GM21367 (cell line): ENCODE data around the gene EEF1A2.

Experiments
- ATAC-seq: cut with Tn5 transposase; IDR thresholded peaks from one replicate; pipeline ENCODE4 v1.9.1; 2021; ENCODE audit not compliant: unreplicated experiment

Gene EEF1A2

DNA sequence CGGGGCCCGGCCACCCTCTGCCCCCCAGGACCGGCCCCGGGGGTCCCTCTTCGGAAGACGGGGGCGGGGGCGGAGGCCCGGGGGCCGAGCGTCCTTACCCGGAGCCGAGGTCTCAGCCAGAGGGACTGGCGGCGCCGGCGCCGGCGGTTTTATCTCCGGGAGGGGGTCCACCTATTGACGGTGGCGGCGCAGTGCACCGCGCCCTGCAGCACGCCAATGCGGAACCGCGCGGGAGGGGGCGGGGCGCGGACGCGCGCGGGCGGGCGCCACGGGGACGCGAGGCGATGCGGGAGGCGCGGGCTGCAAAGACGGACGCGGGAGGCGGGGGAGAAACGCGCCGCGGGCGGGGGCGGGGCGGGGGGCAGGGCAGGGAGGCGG, at the start of gene EEF1A2:
Gene EEF1A2 (minus strand): TSS at position 124 of the 378 bp plus-strand sequence. CDS start 1,320 bp downstream, outside the sequence.
- ATAC-seq: no peak

- no peak for ATAC-seq
Observed at GRCh38 chr20:63548542-63548941, 49.7 kb upstream of the EEF1A2 start.

- no peak for ATAC-seq
Observed at GRCh38 chr20:63547725-63548480, 49.0 kb upstream of the EEF1A2 start, which contains the start of gene SRMS. TSS of gene SRMS (minus strand) at chr20:63547749. CDS start at chr20:63547463, 286 bp downstream.

- ATAC-seq: no peak
Observed at GRCh38 chr20:63546956-63547724, 48.3 kb upstream of the EEF1A2 start.

DNA sequence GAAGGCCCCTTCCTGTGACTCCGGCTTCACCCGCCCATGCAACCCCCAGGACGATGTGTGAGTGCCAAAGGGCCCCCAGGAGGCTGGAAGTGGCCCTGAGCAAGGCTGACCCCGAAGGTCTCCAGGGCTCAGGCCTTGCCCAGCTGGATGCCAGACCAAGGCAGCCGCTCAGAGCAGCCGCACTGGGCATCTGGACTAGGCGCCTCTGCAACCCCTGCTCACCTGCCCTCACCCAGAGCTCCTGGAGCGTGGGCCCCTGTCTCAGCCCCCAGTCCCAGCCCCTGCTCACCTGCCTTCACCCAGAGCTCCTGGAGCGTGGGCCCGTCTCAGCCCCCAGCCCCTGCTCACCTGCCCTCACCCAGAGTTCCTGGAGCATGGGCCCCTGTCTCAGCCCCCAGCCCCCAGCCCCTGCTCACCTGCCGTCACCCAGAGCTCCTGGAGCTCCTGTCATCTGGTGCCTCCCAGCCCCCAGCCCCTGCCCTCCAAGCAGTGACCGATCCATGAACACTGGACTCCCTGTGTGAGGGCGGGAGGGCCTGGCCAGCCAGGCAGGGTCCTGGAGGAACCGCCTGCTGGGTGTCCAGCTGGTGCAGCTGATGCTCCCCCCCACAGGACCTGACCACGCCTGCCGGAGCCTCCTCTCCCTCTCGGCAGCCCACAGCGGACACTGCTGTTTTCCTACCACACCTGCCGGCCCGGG, 47.5 kb upstream of the EEF1A2 start:
- no peak for ATAC-seq

DNA sequence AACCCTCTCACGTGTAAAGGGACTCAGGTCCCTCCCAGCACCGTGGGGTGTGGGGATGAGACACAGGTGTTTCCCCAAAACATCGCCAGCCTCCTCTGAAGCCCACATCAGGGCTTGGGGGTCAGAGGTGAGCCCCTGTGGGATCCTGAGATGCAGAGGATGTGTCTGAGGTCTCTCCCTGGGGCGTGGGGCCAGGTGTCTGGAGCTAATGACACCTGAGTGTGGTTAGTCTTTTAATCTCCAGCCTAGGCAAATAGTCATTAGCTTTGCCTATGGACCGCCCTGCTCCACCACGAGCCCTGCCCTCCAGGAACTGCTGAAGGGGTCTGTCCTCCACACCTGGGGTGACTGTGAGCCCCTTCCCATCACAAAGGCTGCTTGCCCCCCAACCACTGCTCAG, 46.9 kb upstream of the EEF1A2 start:
- ATAC-seq: no peak

GRCh38 chr20:63544958-63545516, 46.2 kb upstream of the EEF1A2 start:
- ATAC-seq: no peak

DNA sequence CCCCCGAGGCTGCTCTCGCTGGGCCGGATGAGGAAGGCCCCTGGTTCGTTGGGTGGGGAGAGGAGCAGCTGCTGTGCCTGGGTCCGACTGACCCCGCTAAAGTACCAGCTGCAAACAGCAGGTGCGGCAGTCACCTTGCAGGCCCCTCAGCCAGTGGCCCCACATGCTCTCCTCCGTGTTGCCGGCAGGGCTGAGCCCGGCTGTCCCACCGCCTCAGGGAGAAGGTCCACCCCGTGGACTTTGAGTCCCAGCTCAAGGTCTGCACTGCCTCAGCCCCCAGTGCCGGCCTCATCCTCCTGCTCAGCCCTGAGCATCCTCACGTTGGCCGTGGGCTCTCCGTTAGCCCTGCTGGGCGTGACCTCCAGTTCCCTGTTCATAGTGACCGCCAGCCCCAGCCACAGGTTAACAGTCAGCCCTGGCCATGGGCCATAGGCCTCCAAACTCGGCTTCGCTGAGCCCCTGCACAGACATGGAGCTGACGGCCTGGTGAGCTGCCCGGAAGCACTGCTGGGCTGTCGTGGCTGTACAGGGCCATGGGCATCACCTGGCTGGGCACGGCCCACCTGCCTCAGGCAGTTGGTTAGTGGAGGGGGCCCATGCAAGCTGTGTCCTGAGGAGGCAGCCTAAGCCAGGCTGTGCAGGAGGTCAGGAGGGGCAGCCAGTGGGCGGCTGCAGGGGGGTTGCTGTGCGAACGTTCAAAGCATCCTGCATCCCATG, 45.5 kb upstream of the EEF1A2 start:
- no peak for ATAC-seq

DNA sequence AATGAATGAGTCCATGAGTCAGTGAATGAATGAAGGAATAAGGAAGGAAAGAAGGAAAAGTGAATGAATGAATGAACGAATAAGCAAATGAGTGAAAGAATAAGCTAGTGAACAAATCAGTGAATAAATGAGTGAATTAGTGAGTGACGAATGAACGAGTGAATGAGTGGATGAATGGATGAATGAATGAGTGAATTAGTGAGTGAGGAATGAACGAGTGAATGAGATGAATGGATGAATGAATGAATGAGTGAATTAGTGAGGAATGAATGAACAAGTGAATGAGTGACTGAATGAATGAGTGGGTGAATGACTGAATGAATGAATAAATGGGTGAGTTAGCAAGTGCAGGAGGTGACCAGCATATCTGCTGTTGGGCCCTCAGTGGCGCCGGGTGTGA, 44.9 kb upstream of the EEF1A2 start:
- no peak for ATAC-seq

GRCh38 chr20:63543131-63543530, 44.2 kb upstream of the EEF1A2 start:
- no peak for ATAC-seq

DNA sequence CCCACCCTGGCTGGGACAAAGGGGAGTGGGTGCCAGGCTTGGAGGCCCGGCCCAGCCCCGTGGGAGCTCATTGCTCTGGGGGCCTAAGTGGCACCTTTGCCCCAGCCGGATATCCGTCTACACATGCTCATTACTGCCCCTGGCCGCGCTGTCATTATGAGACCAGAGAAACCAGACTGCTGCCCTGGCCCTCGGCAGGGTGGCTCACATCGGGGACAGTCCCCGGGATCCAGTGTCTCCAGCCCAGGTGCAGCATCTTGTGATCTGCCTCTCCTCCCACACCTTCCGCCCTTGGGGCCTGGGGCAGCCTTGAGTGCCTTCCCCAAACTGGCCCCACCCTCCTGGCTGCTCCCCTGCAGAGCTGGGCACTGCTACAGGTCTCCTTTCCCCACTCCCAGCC, 43.8 kb upstream of the EEF1A2 start:
- ATAC-seq: no peak

DNA sequence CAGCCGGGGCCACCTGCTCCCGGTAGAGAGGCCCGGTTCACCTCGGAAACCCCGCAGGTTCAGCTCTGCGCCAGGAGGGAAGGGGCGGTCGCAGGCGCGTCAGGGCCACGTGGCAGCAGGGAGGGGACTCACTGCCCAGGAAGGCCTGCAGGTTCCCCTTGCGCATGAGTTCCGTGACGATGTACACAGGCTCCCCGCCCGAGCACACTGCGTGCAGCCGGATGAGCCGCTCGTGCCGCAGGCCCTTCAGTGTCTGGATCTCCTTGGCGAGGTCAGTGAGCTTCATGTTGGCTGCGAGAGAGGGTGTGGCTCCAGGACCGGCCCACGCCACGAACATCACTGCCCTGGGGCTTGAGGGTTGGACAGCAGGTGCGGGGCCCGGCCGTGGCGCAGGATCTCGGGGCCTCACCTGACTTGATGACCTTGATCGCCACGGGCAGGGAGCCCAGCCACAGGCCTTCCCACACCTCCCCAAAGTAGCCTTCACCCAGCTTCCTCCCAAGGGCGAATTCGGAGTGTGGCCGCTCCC, 43.2 kb upstream of the EEF1A2 start:
- no peak for ATAC-seq

DNA sequence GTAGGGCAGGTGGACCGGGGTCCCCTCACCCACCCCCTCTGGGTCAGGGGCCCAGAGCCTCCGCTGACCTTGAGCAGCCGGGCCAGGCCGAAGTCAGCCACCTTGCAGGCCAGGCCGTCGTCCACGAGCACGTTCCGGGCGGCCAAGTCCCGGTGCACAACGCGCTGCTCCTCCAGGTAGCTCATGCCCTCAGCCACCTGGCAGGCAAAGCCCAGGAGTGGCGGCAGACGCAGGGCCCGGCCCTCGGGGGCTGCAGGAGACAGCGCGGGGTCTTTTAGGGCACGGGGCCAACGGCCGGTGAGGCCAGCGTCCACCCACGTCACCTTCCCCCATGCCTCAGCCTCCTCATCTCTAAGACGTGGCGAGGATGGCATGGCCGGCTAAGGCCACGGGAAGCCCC, 42.5 kb upstream of the EEF1A2 start:
- ATAC-seq: no peak

GRCh38 chr20:63540417-63541186, 41.7 kb upstream of the EEF1A2 start:
- ATAC-seq: no peak

DNA sequence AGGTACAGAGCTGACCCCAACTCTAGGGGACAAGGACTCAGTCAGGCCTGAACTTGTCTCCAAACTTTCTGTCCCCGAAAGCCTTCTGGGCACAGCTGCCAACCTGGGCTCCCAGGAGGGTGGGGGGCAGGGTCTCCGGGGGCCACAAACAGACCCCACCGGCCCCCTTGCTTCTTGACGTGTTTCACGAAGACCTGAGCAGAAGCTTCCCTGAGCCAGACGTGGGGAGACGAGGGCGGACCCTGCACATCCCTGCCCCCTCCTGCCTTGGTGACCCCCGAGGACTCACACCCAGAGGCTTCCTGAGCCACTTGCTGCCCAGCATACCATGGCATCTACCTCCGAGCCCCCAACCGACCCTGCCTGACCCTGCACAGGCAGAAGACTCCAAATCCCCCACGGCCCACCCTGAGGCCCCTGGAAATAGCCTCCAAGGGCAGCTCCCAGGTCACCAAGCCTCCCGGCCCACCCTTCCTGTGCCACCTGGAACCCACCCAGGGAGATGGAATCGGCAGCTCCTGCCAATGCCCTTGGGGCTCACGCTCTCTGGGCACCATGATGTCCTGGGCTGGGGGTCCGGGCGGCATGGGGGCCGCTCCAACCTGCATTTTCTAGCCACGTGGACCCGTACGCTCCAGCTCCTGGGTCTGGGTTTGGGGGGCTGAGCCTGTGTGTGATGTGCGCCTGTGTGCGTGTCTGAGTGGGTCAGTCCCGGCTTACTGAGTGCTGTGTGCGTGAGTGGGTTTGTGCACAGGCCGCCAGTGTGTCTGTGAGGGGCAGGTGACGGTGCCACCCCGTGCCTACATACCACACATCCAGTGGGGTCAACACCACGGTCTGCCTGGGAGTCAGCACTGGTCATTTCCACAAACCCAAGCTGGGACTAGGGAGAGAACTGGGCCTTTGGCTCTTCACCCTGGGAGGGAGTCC, 40.8 kb upstream of the EEF1A2 start:
- ATAC-seq: no peak

- ATAC-seq: no peak
Observed at GRCh38 chr20:63539092-63539430, 40.2 kb upstream of the EEF1A2 start.

DNA sequence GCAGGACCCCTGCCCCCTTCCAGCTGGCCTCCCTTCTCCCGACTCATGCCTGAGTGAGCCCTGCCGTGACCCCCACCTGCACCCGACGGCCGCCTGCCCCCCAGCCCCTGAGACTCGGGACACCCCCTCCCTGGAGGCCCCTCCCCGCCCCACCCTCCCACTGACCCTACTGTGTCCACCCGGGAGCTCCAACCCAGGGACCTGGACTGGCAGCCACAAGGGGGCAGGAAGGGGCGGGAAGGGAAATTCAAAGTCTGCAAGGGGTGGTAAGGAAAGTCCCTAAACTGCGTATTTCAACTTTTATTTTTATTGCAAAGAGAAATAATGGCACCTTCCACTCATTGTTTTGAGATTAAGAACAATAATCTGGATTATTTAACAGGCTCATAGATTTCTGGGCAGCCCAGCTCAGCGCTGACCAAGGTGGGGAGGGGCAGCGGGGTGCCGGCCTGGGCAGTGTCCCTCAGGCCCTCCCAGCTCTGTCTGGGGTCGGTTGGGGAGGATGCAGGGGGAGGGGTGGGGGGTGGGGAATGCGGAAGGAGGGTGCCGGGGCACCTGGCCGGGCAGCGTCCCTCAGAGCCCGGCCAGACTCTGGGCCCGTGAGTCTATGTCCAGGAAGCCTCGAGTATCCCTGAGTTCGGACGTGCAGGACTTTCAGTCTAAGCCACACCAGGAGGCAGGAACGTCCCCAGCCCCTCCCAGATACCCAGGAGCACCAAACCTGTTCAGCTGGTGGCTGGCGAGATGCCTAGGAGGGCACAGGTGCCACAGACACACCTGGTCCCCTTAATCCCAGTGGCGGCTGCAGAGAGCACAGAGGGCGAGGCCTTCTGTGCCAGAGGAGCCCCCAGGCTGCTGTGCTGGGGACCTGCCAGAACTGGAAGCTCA, 39.6 kb upstream of the EEF1A2 start:
- no peak for ATAC-seq
